Cardiac muscle cell (in vitro differentiated cells and primary cell): ENCODE measurements around the gene SASH1. TPM values are rescaled to one million over a fixed set of nuclear protein-coding genes. Genes with fewer than 3 reads are reported as not detected.

ENCODE experiments used
- DNase-seq, 2 donors: peaks; one replicate each; pipeline versions ENCODE4 v3.0.0 to v3.0.0-alpha.2; 2010 to 2017; ENCODE audit warnings: low read depth in 1 of 2, low spot score in 1 of 2
- H3K27ac ChIP-seq: fragments of 200-600 bp; sonication (generic); 2 replicates; pipeline ENCODE4 v1.5.1; 2016
- H3K27me3 ChIP-seq: fragments of 200-600 bp; sonication (generic); 2 replicates; pipeline ENCODE4 v1.6.0; 2016; ENCODE audit warnings: control low read depth
- H3K36me3 ChIP-seq: fragments of 200-600 bp; sonication (generic); 2 replicates; pipeline ENCODE4 v1.5.1; 2016; ENCODE audit warnings: control low read depth
- H3K4me1 ChIP-seq: fragments of 200-600 bp; sonication (generic); 2 replicates; pipeline ENCODE4 v1.8.1; 2017; ENCODE audit warnings: low read depth, mild to moderate bottlenecking, mixed run types
- H3K4me3 ChIP-seq: fragments of 200-600 bp; sonication (generic); 2 replicates; pipeline ENCODE4 v1.5.1; 2016; ENCODE audit warnings: mild to moderate bottlenecking
- H3K9me3 ChIP-seq: fragments of 200-600 bp; sonication (generic); 2 replicates; pipeline ENCODE4 v1.5.1; 2017; ENCODE audit warnings: low read depth, mild to moderate bottlenecking, control low read depth
- polyA plus RNA-seq: library from polyadenylated mRNA; unstranded; fragments of >200 nt; fragmentation: Nextera tagmentation; extraction: Ambion mirVana; gene quantifications from 2 replicates; pipeline ENCODE4 v1.2.1, GENCODE V29; 2016
- total RNA-seq: library from RNA; depleted of rRNA; stranded (reverse); fragments of >200 nt; gene quantifications from 2 replicates; pipeline ENCODE4 v1.2.3, GENCODE V29; 2016
- TF ChIP-seq, protein P1 (sequence below): IDR thresholded peaks from 2 replicates; pipeline ENCODE4 v1.5.1; 2012; ENCODE audit warnings: low read depth, mild to moderate bottlenecking, low read length

Gene SASH1
- total and polyA plus RNA-seq, 2 experiments from 2014 or later = 7.2 to 17.1 TPM

DNA sequence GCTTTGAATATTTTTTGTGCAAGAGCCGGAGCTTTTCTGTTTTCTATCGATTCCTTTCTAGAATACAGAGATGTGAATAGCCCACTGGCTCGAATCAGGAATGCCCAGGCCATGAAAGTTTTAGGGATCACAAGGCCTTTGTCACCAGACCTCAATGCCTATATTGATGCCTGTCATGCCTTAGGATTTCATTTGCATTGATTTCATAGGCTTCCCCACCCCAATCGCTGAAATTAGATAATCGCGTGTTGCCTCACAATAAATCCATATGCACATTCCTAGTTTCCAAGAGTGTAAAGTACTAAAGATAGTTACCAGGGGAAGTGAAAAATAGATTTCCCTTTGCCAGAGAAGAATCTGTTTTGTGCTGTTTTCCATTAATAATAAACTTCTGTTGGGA lies 150.8 kb downstream of the SASH1 start:
- no peaks in the 10 kb centered on the region for H3K4me1 ChIP-seq
- no peak for DNase-seq
- no peaks in the 10 kb centered on the region for H3K27me3 ChIP-seq
- no peaks in the 10 kb centered on the region for H3K36me3 ChIP-seq
- no peak overlapping the region for H3K27ac ChIP-seq
- TF ChIP-seq, protein P1, sequence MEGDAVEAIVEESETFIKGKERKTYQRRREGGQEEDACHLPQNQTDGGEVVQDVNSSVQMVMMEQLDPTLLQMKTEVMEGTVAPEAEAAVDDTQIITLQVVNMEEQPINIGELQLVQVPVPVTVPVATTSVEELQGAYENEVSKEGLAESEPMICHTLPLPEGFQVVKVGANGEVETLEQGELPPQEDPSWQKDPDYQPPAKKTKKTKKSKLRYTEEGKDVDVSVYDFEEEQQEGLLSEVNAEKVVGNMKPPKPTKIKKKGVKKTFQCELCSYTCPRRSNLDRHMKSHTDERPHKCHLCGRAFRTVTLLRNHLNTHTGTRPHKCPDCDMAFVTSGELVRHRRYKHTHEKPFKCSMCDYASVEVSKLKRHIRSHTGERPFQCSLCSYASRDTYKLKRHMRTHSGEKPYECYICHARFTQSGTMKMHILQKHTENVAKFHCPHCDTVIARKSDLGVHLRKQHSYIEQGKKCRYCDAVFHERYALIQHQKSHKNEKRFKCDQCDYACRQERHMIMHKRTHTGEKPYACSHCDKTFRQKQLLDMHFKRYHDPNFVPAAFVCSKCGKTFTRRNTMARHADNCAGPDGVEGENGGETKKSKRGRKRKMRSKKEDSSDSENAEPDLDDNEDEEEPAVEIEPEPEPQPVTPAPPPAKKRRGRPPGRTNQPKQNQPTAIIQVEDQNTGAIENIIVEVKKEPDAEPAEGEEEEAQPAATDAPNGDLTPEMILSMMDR = no peak
- no peak overlapping the region for H3K4me3 ChIP-seq
- H3K9me3 ChIP-seq = no peaks in the 10 kb centered on the region

DNA sequence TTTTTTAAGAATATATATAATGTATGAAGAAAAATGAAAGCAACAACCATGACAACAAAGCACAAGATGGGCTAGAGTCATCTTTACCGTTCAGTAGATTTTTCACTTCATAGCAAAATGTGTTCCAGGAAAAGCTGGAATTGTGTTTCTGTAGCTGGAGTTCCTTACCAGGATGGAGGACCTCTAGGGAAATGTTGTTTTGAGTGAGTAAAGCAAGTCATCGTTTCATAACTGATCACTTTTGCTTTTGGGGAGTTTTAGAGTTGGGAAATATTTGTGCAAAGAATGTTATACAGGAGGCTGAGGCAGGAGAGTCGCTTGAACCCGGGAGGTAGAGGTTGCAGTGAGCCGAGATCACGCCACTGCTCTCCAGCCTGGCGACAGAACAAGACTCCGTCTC lies 151.6 kb downstream of the SASH1 start:
- no peak for DNase-seq
- TF ChIP-seq, protein P1 = no peak
- no peaks in the 10 kb centered on the region for H3K4me1 ChIP-seq
- no peaks in the 10 kb centered on the region for H3K9me3 ChIP-seq
- no peak overlapping the region for H3K4me3 ChIP-seq
- H3K27me3 ChIP-seq = no peaks in the 10 kb centered on the region
- no peak overlapping the region for H3K27ac ChIP-seq
- no peaks in the 10 kb centered on the region for H3K36me3 ChIP-seq

DNA sequence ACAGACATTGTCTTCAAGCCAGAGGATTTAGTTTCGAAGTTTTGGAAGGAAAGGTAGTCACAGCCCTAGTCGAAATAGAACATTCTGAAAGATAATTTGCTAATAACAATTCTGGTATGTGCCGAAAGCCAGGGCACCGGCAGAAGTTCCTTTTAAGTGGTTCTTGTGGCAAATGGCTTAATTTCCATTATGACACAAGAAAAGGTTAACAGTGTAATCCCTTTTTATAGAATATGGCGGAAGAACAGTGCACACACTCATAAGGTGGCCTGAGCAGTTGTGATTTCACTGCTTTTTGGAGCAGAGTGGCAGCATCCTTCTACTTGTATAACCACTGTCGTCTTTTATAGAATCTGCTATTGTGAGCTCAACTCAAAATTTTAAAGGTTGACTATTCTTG lies 152.4 kb downstream of the SASH1 start:
- TF ChIP-seq, protein P1 = no peak
- Histone ChIP-seq H3K27ac (no peak overlapping the region), H3K27me3 (no peaks in the 10 kb centered on the region), H3K4me1 (no peaks in the 10 kb centered on the region), H3K4me3 (no peak overlapping the region), H3K9me3 (no peaks in the 10 kb centered on the region), H3K36me3 (no peaks in the 10 kb centered on the region)
- no peak for DNase-seq

DNA sequence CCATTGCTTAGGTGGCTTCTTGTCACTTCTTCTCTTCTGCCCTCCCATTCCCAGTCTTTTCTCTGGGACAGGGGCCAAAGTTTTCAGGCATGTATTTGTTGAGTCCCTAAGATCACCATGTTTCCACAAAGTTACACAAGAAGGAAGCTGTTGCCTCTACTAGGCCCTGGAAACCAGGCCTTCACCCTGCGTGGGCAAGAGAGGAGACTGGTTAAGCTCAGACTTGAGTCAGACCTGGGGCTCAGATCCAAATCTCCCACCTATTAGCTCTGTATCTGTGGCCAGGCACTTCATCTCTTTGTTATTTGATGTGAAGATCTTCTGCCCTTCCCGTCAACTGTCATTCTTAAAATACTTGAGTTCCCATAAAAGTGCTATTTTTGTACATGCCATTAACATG lies 154.6 kb downstream of the SASH1 start:
- peak in 1 of 2 donors; percentile 42 for DNase-seq
- H3K27ac ChIP-seq = no peak overlapping the region
- TF ChIP-seq, protein P1 = no peak
- no peaks in the 10 kb centered on the region for H3K27me3 ChIP-seq
- H3K4me3 ChIP-seq = no peak overlapping the region
- no peaks in the 10 kb centered on the region for H3K4me1 ChIP-seq
- H3K9me3 ChIP-seq = no peaks in the 10 kb centered on the region
- H3K36me3 ChIP-seq = no peaks in the 10 kb centered on the region

DNA sequence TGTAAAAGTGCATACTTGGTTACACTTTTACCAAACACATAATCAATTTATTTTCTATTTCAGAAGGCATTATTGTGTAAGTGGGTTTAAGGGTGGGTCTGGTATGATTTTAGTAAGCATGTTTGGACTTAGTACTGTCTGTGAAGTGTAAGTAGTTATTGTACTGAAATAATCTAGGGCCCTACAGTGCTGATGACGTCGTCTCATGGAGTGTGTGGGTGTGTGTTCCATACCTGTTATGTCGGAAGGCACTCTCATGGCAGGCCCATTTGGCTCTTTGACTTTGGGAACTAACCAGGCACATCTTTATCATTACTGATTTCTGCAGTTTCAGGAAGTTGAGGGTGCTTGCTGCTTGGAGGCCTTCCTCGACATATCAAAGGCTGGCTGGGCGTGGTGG lies 155.1 kb downstream of the SASH1 start:
- no peak overlapping the region for H3K27ac ChIP-seq
- TF ChIP-seq, protein P1 = no peak
- H3K4me1 ChIP-seq = no peaks in the 10 kb centered on the region
- H3K9me3 ChIP-seq = no peaks in the 10 kb centered on the region
- no peaks in the 10 kb centered on the region for H3K27me3 ChIP-seq
- no peaks in the 10 kb centered on the region for H3K36me3 ChIP-seq
- H3K4me3 ChIP-seq = no peak overlapping the region
- no peak for DNase-seq

DNA sequence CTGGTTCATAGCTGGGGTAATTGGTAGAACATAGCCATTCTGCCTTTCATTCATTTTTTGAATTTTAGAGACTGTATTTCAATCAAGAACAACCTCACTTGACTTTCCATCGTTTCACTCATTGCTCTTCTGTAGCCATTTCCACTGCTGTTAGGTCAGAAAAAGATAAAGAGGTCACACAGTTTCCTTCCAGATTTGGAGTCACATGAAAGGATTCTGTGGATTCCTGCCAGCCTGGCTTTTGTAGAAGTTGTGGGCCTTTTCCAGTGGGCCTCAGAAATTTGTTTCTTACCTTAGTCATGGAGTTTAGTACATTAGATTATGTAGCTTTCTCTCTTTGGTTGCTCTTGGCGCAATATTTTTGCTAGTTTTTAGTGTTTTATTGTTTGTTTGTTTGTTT lies 157.8 kb downstream of the SASH1 start:
- TF ChIP-seq, protein P1 = no peak
- H3K4me1 ChIP-seq = no peaks in the 10 kb centered on the region
- H3K4me3 ChIP-seq = no peak overlapping the region
- no peaks in the 10 kb centered on the region for H3K36me3 ChIP-seq
- H3K27me3 ChIP-seq = no peaks in the 10 kb centered on the region
- DNase-seq = no peak
- H3K27ac ChIP-seq = no peak overlapping the region
- no peaks in the 10 kb centered on the region for H3K9me3 ChIP-seq
